Duodenal mucosa (tissue), 2 donors: ENCODE results near the gene FGF19.

Experiments
- H3K27ac ChIP-seq: one replicate; pipeline ENCODE4 v1.7.0; 2013; ENCODE audit warnings: low read depth, low read length
- H3K27me3 ChIP-seq, 2 donors: one replicate each; pipeline ENCODE4 v1.7.0; 2013; ENCODE audit warnings: low read length in 2 of 2, control low read depth in 1 of 2; ENCODE audit not compliant: insufficient read depth in 2 of 2, control insufficient read depth in 1 of 2
- H3K36me3 ChIP-seq, 2 donors: one replicate each; pipeline ENCODE4 v1.7.0; 2013; ENCODE audit warnings: low read length in 2 of 2, control low read depth in 1 of 2; ENCODE audit not compliant: insufficient read depth in 2 of 2, control insufficient read depth in 1 of 2
- H3K4me1 ChIP-seq, 2 donors: one replicate each; pipeline ENCODE4 v1.7.0; 2013; ENCODE audit warnings: low read length in 2 of 2, control low read depth in 1 of 2; ENCODE audit not compliant: insufficient read depth in 2 of 2, control insufficient read depth in 1 of 2
- H3K4me3 ChIP-seq, 2 donors: one replicate each; pipeline ENCODE4 v1.7.0; 2013; ENCODE audit warnings: low read length in 2 of 2, low read depth in 1 of 2
- H3K9ac ChIP-seq, 2 donors: one replicate each; pipeline ENCODE4 v1.7.0; 2013; ENCODE audit warnings: low read length in 2 of 2, low read depth in 1 of 2
- H3K9me3 ChIP-seq, 2 donors: one replicate each; pipeline ENCODE4 v1.7.0; 2013; ENCODE audit warnings: low read length in 2 of 2, control low read depth in 1 of 2; ENCODE audit not compliant: control insufficient read depth in 1 of 2

FGF19 gene

DNA sequence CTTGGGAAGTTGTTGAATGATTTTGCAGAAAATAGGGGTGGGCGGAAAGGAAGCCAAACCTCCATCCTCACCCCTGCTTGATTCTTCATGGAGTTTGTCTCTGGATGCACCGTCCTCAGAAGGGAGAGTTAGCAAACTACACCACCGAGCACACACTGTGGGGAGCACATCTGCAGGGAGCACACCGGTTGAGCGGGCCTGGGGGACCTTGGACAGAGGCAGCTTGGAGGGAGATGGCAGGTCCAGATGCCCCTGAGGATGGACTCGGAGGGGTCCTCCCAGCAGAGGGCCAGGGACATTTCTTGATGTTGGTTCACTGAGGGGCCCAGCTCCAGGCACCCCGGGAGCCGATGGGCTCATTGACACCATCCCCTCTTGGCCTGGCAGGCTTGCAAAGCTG, 15.1 kb upstream of the FGF19 start:
- H3K4me3 ChIP-seq, result no peak overlapping the region
- H3K27ac ChIP-seq, result no peak overlapping the region
- H3K9me3 ChIP-seq, result no peaks in the 10 kb centered on the region
- H3K36me3 ChIP-seq, result no peaks in the 10 kb centered on the region
- H3K9ac ChIP-seq, result no peak overlapping the region
- peaks cover 22 to 37% of the 10 kb centered on the region in 2 donors for H3K27me3 ChIP-seq
- peaks cover 0 to 4% of the 10 kb centered on the region in 2 donors for H3K4me1 ChIP-seq

DNA sequence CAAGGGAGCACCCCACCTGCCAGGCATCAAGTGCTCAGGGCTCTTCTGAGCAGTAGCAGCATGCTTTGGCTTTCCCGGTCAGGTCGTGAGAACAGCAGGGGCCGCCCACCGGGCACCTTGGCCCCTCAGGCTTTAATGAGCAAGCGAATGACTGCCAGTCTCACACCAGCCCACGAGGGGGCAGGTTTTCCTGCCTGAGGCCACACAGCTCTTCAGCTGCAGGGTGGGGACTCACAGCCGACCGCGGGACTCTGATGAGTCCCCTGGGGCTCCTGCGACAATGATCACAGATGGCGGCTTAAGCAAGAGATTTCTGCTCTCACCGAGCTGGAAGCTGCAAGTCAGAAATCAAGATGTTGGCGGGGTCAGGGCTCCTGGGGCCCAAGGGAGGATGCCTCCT, 14.3 kb upstream of the FGF19 start:
- H3K9ac ChIP-seq, result no peak overlapping the region
- H3K36me3 ChIP-seq, result no peaks in the 10 kb centered on the region
- no peaks in the 10 kb centered on the region for H3K9me3 ChIP-seq
- H3K4me3 ChIP-seq, result no peak overlapping the region
- H3K4me1 ChIP-seq, result peaks cover 0 to 4% of the 10 kb centered on the region in 2 donors
- no peak overlapping the region for H3K27ac ChIP-seq
- H3K27me3 ChIP-seq, result peaks cover 22 to 36% of the 10 kb centered on the region in 2 donors

DNA sequence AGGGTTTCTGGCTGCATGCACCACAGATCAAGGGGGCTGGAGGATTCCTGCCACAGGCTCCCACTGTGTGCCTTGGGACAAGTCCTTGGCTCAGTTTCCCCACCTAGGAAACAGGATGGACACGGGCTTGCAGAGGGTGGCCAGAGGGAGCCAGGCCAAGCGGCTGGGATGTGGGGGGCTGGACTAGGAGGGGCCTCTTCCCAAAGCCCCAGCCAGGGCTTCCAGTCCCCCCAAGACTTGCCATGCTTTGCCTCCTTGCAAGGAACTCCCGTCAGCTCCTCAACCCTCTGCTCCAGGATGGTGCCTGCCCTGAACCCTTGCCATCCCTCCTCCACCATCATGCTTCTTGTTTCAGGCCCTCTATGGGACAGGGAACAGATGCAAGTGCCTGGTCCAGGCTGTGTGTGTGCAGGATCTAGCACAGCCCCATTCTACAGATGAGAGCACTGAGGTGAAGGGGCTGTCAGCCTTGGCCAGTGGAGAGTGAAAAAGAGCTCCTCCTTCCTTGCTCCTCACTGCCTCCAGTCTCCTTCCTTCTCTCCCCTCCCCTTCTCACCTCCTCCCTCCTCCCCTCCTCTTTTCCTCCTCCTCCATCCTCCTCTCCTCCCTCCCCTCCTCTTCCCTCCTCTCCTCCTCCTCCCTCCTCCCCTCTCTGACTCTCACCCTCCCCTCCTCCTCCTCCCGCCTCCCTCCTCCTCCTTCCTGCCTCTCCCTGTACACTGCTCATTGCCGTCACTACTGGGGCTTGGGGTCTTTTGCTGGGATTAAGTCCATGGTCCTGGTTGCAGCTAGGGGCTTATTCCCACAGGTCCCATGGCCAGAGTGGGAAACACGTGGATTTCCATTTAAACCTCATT, 13.3 kb upstream of the FGF19 start:
- Histone ChIP-seq H3K27me3 (peaks cover 22 to 33% of the 10 kb centered on the region in 2 donors), H3K27ac (no peak overlapping the region), H3K9me3 (no peaks in the 10 kb centered on the region)

DNA sequence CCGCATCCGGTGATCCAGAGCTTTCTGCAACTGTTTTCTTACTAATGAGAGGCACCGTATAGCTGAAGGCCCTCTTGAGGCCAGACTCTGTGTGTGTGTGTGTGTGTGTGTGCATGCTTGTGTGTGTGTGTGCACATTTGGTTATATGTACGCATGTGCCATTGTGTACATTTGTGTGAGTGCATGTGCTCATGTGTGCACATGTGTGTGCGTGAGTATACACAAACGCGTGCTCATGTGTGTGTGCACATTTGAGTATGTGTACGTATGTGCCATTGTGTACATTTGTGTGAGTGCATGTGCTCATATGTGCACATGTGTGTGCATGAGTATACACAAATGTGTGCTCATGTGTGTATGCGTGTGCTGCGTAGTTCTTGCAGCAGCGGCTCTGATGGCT, 12.3 kb upstream of the FGF19 start:
- peaks cover 17 to 26% of the 10 kb centered on the region in 2 donors for H3K27me3 ChIP-seq
- no peak overlapping the region for H3K9ac ChIP-seq
- H3K36me3 ChIP-seq, result no peaks in the 10 kb centered on the region

More for the DNA sequence above, 13.3 kb upstream of the FGF19 start:
- Histone ChIP-seq H3K36me3 (no peaks in the 10 kb centered on the region), H3K4me3 (no peak overlapping the region), H3K4me1 (peaks cover 0 to 4% of the 10 kb centered on the region in 2 donors), H3K9ac (no peak overlapping the region)

DNA sequence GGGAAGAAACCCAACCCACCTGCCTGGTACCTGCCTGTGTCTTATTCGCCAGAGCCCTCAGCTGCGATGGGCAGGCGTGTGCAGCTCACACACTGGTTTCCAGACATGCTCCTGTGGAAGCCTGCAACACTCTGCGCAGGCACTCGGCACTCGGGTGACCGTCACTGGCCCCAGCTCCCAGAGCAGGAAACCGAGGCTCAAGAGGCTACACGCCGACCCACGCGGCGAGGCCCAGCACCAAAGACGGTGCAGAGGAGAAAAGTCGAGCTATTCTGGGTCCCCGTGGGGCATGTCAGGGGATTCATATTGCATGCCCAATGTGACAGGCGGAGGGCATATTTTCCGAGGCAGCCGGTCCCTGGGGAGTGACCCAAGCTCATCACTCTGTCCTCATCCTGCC, 11.6 kb upstream of the FGF19 start:
- no peaks in the 10 kb centered on the region for H3K9me3 ChIP-seq
- peaks cover 15 to 24% of the 10 kb centered on the region in 2 donors for H3K27me3 ChIP-seq
- H3K4me1 ChIP-seq, result no peaks in the 10 kb centered on the region
- no peak overlapping the region for H3K27ac ChIP-seq
- no peaks in the 10 kb centered on the region for H3K36me3 ChIP-seq
- no peak overlapping the region for H3K4me3 ChIP-seq
- no peak overlapping the region for H3K9ac ChIP-seq

More for the DNA sequence above, 12.3 kb upstream of the FGF19 start:
- Histone ChIP-seq H3K9me3 (no peaks in the 10 kb centered on the region), H3K4me3 (no peak overlapping the region), H3K27ac (no peak overlapping the region), H3K4me1 (no peaks in the 10 kb centered on the region)

DNA sequence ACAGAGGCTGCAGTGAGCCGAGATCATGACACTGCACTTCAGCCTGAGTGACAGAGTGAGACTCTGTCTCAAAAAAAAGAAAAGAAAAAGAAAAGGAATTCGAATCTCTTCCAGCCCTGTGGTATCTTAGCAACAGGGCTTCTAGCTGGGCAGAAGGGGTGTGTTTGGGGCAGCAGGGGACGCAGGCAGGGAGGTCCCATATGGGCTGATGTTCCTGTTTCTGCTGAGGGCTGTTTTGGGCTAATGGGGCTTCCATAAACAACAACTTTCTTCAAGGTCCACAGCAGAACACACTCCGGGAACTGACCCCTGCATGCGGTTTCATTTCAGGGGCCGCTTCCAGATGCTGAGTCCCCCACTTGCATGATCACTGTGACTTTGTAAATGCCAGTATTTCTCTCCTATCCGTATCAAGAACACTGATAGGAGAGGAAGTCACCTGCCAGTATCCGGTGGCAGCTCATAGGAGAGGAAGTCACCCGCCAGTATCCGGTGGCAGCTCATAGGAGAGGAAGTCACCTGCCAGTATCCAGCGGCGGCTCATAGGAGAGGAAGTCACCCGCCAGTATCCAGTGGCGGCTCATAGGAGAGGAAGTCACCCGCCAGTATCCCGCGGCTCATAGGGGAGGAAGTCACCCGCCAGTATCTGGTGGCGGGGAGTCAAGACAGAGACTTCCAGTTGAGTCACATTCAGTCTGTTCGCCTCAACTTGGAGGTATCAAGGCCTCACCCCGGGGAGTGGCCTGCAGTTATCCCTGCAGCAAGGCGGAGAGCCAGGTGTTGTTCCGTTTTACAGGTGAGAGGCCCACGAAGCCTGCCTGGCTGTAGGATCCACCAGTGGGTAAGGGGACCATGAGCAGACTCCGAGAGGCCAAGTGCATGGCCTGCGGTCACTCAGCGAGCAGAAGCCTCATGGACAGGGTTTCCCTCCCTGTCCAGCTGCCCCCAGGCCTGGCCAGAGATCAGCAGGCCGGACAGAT, 8.3 kb upstream of the FGF19 start:
- Histone ChIP-seq H3K4me3 (no peak overlapping the region), H3K9me3 (no peaks in the 10 kb centered on the region), H3K4me1 (peaks cover 2 to 3% of the 10 kb centered on the region in 2 donors), H3K9ac (no peak overlapping the region), H3K27ac (no peak overlapping the region), H3K27me3 (peaks cover 7 to 14% of the 10 kb centered on the region in 2 donors), H3K36me3 (no peaks in the 10 kb centered on the region)

DNA sequence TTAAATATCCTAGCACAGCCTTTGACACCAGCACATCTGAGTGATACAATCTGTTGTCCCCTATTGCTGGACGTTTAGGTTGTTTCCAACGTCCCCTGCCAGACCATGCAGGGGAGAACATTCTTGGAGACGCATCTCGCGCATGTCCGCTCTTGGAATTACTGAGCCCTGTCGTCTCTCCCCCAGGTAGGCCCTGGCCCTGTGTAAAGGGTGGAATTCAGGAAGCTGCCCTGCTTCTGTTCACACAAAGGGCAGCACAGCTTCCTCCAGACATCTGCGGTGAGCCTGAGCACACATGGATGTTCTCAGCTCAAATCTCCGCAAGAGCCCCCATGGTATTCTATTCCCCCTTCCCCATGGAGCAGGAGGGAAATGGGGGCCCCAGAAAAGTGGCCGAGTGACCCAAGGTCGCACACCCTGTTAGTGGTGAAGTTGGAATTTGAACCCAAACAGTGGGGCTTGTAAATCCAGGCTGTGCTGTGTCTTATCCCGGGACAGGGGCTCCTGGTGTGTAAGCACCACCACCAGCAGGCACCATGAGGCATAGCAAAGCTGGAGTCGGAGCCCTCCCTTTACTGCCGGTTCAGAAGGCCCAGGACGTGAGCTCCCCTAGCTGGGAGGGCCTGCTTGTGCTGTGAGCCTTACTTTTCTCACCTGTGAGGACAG, 5.0 kb upstream of the FGF19 start:
- Histone ChIP-seq H3K27ac (no peak overlapping the region), H3K27me3 (peaks cover 3 to 34% of the 10 kb centered on the region in 2 donors), H3K9ac (no peak overlapping the region), H3K36me3 (no peaks in the 10 kb centered on the region), H3K9me3 (no peaks in the 10 kb centered on the region), H3K4me3 (no peak overlapping the region), H3K4me1 (peaks cover 21 to 23% of the 10 kb centered on the region in 2 donors)

DNA sequence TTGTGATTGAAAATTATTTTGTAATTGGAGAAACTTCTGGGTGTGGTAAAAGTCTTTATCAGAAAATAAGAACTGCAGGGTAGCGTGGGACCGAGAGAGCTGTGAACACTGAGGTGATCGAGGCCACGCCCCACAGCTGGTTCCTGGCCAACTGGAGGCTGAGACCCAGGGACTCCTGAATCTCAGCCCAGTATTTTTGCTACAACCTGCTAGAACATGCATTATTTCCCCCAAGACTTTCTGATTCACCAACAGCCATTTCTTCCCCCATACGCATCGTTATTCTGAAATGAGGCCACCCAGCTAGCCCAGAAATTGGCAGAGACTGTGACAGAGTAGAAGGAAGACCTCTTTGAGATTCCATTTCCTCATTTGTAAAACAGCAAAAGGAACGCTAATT, 3.4 kb upstream of the FGF19 start:
- Histone ChIP-seq H3K9me3 (no peaks in the 10 kb centered on the region), H3K9ac (no peak overlapping the region), H3K4me3 (no peak overlapping the region), H3K27me3 (peaks cover 7 to 45% of the 10 kb centered on the region in 2 donors), H3K4me1 (peaks cover 21 to 23% of the 10 kb centered on the region in 2 donors), H3K36me3 (no peaks in the 10 kb centered on the region), H3K27ac (no peak overlapping the region)

DNA sequence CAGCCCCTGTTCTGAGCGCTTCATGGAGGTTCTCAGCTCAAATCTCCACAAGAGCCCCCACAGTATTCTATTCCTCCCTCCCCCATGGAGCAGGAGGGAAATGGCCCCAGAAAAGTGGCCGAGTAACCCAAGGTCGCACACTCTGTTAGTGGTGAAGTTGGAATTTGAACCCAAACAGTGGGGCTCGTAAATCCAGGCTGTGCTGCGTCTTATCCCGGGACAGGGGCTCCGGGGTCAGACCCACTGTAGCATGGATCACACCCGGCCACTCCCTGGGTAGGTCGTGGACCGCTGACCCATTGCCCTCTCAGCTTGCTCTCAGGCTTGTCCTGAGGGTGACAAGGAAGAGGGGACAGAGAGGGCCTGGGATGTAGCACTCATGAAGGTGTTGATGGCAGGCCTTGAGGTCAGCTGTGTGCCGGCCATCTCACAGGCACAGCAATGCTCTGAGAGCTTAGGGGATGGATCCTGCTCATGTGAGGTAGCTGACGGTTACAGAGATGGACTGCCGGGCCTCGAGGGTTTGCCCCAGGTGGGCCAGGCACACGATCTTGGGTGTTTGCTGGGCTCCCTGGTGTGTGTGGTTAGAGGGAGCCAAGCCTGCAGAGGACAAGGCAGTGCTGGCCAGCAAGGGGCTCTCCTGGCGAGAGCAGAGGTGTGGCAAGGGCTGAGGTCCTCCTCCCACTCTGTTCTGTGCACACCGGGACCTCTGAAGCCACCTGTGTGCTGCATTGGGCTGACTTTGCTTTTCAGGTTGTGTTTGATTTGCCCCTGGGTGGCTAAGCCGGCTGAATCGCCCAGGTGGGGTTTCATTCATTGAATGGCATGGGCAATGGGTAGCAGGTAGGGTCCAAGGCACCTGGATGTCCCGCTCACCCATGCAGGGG, 2.3 kb upstream of the FGF19 start:
- peaks cover 10 to 49% of the 10 kb centered on the region in 2 donors for H3K27me3 ChIP-seq
- H3K9ac ChIP-seq, result no peak overlapping the region
- H3K27ac ChIP-seq, result no peak overlapping the region
- no peaks in the 10 kb centered on the region for H3K9me3 ChIP-seq
- H3K4me1 ChIP-seq, result peaks cover 21 to 23% of the 10 kb centered on the region in 2 donors
- peak overlapping the region; percentile 37 to 38 for H3K4me3 ChIP-seq
- H3K36me3 ChIP-seq, result no peaks in the 10 kb centered on the region
